WTC11 (cell line): ENCODE data around the gene HKDC1. TPM values are rescaled to one million over a fixed set of nuclear protein-coding genes. Genes with fewer than 3 reads are reported as not detected.

Experiments used
- ATAC-seq: fragments of 200-7000 bp; cut with Tn5 transposase; 2 replicates; pipeline ENCODE4 v1.10.0; 2021; ENCODE audit warnings: mild to moderate bottlenecking, moderate library complexity
- CTCF ChIA-PET: fragments of 300-600 bp; sonication (Branson Sonifier 250); formaldehyde crosslinking; loops from one replicate; lab custom pipeline; 2021; ENCODE audit warnings: antibody characterized with exemption; lab: Charles Lee
- POLR2A ChIA-PET: fragments of 350-600 bp; sonication (Branson Sonifier 250); formaldehyde crosslinking; loops from one replicate; lab custom pipeline; 2021; ENCODE audit warnings: antibody characterized with exemption; lab: Charles Lee
- DNase-seq: peaks from one replicate; pipeline ENCODE4 v3.0.0; 2021; ENCODE audit warnings: low spot score
- H3K27ac Mint-ChIP-seq: 2 replicates; pipeline ENCODE4 v1.8.0; 2021; ENCODE audit warnings: mixed read lengths
- H3K27me3 Mint-ChIP-seq: 2 replicates; pipeline ENCODE4 v1.8.0; 2021; ENCODE audit warnings: low read depth, mild to moderate bottlenecking, moderate library complexity, mixed read lengths
- H3K36me3 Mint-ChIP-seq: 2 replicates; pipeline ENCODE4 v1.8.0; 2021; ENCODE audit warnings: mixed read lengths
- H3K4me1 Mint-ChIP-seq: 2 replicates; pipeline ENCODE4 v1.8.0; 2022; ENCODE audit warnings: mixed read lengths
- H3K4me3 Mint-ChIP-seq: 2 replicates; pipeline ENCODE4 v1.8.0; 2021; ENCODE audit warnings: mild to moderate bottlenecking, moderate library complexity, mixed read lengths
- H3K9me3 Mint-ChIP-seq: 2 replicates; pipeline ENCODE4 v1.8.0; 2021; ENCODE audit warnings: mixed read lengths
- GABPB1 ChIP-seq: sonication (generic); formaldehyde crosslinking; IDR thresholded peaks from 2 replicates; pipeline ENCODE4 v1.8.1; 2023; ENCODE audit warnings: mild to moderate bottlenecking, missing genetic modification reagents
- NFATC4 ChIP-seq: fragments of 250-450 bp; sonication (Bioruptor Pico); IDR thresholded peaks from 2 replicates; pipeline ENCODE4 v1.9.0; 2021; ENCODE audit warnings: mild to moderate bottlenecking
- NR1H2 ChIP-seq: sonication (generic); formaldehyde crosslinking; IDR thresholded peaks from 2 replicates; pipeline ENCODE4 v1.9.0; 2021; ENCODE audit warnings: mild to moderate bottlenecking, moderate library complexity, missing genetic modification reagents
- TP53 ChIP-seq: sonication (generic); formaldehyde crosslinking; IDR thresholded peaks from 2 replicates; pipeline ENCODE4 v1.8.1; 2023; ENCODE audit warnings: mild to moderate bottlenecking, missing genetic modification reagents
- total RNA-seq: library from RNA; stranded (reverse); gene quantifications from 3 replicates; pipeline ENCODE4 v1.2.3, GENCODE V29; 2021
- TF ChIP-seq, protein P1 (sequence below): sonication (generic); formaldehyde crosslinking; IDR thresholded peaks from 2 replicates; pipeline ENCODE4 v1.8.0; 2023; ENCODE audit warnings: mild to moderate bottlenecking, missing genetic modification reagents
- TF ChIP-seq, protein P2 (sequence below): sonication (generic); formaldehyde crosslinking; IDR thresholded peaks from 2 replicates; pipeline ENCODE4 v1.8.0; 2022; ENCODE audit warnings: missing genetic modification reagents
- TF ChIP-seq, protein P3 (sequence below): sonication (generic); formaldehyde crosslinking; IDR thresholded peaks from 2 replicates; pipeline ENCODE4 v1.8.0; 2022; ENCODE audit warnings: mild to moderate bottlenecking, missing genetic modification reagents
- TF ChIP-seq, protein P4 (sequence below): sonication (generic); formaldehyde crosslinking; IDR thresholded peaks from 2 replicates; pipeline ENCODE4 v1.8.1; 2022; ENCODE audit warnings: mild to moderate bottlenecking, missing genetic modification reagents, moderate library complexity, borderline replicate concordance
- TF ChIP-seq, protein P5 (sequence below): fragments of 250-450 bp; sonication (Bioruptor Pico); IDR thresholded peaks from 2 replicates; pipeline ENCODE4 v1.8.0; 2021; ENCODE audit warnings: mild to moderate bottlenecking
- TF ChIP-seq, protein P6 (sequence below): fragments of 200-600 bp; IDR thresholded peaks from 2 replicates; pipeline ENCODE4 v1.8.0; 2022; ENCODE audit warnings: antibody characterized with exemption

The HKDC1 gene
- total RNA-seq, 1 experiment from 2014 or later, result 0.09 TPM

DNA sequence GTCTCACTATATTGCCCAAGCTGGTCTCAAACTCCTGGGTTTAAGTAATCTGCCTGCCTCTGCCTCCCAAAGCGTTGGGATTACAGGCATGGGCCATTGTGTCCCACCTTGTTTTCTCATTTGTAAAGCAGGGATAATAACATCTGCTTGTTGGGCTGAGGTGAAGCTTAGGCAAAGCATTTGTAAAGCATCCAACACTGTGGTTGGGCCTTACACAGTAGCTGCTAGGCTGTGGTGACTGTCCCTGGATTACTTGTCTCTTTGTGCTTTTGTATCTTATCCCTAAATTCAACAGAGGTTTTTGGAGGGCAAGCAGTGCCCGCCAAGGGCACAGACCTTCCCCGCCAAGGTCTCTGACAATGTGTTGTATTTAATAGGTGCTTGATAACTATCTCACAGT, 14.3 kb downstream of the HKDC1 start:
- ChIA-PET POLR2A (interaction anchor here (0.6 kb wide), 1 partner anchor 91 kb away, joined by 3 read pairs; no protein-coding TSS in a partner anchor), CTCF (interaction anchor here (0.8 kb wide), 1 partner anchor 78 kb away, joined by 3 read pairs; no protein-coding TSS in a partner anchor)
- Mint-ChIP-seq H3K4me1 (peaks cover 31% of the 10 kb centered on the region), H3K36me3 (no peaks in the 10 kb centered on the region), H3K27ac (no peak overlapping the region), H3K4me3 (no peak overlapping the region), H3K9me3 (no peaks in the 10 kb centered on the region), H3K27me3 (no peaks in the 10 kb centered on the region; the same call in 1 of the 2 replicates)
- TF ChIP-seq, protein P1, sequence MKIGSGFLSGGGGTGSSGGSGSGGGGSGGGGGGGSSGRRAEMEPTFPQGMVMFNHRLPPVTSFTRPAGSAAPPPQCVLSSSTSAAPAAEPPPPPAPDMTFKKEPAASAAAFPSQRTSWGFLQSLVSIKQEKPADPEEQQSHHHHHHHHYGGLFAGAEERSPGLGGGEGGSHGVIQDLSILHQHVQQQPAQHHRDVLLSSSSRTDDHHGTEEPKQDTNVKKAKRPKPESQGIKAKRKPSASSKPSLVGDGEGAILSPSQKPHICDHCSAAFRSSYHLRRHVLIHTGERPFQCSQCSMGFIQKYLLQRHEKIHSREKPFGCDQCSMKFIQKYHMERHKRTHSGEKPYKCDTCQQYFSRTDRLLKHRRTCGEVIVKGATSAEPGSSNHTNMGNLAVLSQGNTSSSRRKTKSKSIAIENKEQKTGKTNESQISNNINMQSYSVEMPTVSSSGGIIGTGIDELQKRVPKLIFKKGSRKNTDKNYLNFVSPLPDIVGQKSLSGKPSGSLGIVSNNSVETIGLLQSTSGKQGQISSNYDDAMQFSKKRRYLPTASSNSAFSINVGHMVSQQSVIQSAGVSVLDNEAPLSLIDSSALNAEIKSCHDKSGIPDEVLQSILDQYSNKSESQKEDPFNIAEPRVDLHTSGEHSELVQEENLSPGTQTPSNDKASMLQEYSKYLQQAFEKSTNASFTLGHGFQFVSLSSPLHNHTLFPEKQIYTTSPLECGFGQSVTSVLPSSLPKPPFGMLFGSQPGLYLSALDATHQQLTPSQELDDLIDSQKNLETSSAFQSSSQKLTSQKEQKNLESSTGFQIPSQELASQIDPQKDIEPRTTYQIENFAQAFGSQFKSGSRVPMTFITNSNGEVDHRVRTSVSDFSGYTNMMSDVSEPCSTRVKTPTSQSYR (CRISPR knock-in tag), result no peak
- TF ChIP-seq GABPB1 (CRISPR knock-in tag) (no peak), NFATC4 (CRISPR knock-in tag) (no peak), NR1H2 (CRISPR knock-in tag) (no peak)
- TF ChIP-seq, protein P2, sequence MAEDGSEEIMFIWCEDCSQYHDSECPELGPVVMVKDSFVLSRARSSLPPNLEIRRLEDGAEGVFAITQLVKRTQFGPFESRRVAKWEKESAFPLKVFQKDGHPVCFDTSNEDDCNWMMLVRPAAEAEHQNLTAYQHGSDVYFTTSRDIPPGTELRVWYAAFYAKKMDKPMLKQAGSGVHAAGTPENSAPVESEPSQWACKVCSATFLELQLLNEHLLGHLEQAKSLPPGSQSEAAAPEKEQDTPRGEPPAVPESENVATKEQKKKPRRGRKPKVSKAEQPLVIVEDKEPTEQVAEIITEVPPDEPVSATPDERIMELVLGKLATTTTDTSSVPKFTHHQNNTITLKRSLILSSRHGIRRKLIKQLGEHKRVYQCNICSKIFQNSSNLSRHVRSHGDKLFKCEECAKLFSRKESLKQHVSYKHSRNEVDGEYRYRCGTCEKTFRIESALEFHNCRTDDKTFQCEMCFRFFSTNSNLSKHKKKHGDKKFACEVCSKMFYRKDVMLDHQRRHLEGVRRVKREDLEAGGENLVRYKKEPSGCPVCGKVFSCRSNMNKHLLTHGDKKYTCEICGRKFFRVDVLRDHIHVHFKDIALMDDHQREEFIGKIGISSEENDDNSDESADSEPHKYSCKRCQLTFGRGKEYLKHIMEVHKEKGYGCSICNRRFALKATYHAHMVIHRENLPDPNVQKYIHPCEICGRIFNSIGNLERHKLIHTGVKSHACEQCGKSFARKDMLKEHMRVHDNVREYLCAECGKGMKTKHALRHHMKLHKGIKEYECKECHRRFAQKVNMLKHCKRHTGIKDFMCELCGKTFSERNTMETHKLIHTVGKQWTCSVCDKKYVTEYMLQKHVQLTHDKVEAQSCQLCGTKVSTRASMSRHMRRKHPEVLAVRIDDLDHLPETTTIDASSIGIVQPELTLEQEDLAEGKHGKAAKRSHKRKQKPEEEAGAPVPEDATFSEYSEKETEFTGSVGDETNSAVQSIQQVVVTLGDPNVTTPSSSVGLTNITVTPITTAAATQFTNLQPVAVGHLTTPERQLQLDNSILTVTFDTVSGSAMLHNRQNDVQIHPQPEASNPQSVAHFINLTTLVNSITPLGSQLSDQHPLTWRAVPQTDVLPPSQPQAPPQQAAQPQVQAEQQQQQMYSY, result no peak
- TF ChIP-seq, protein P3, sequence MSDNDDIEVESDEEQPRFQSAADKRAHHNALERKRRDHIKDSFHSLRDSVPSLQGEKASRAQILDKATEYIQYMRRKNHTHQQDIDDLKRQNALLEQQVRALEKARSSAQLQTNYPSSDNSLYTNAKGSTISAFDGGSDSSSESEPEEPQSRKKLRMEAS (CRISPR knock-in tag), result no peak
- TF ChIP-seq, protein P4, sequence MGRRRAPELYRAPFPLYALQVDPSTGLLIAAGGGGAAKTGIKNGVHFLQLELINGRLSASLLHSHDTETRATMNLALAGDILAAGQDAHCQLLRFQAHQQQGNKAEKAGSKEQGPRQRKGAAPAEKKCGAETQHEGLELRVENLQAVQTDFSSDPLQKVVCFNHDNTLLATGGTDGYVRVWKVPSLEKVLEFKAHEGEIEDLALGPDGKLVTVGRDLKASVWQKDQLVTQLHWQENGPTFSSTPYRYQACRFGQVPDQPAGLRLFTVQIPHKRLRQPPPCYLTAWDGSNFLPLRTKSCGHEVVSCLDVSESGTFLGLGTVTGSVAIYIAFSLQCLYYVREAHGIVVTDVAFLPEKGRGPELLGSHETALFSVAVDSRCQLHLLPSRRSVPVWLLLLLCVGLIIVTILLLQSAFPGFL (CRISPR knock-in tag), result no peak
- TF ChIP-seq, protein P5, sequence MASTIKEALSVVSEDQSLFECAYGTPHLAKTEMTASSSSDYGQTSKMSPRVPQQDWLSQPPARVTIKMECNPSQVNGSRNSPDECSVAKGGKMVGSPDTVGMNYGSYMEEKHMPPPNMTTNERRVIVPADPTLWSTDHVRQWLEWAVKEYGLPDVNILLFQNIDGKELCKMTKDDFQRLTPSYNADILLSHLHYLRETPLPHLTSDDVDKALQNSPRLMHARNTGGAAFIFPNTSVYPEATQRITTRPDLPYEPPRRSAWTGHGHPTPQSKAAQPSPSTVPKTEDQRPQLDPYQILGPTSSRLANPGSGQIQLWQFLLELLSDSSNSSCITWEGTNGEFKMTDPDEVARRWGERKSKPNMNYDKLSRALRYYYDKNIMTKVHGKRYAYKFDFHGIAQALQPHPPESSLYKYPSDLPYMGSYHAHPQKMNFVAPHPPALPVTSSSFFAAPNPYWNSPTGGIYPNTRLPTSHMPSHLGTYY (CRISPR knock-in tag), result no peak
- DNase-seq, result no peak
- no peak for ATAC-seq

DNA sequence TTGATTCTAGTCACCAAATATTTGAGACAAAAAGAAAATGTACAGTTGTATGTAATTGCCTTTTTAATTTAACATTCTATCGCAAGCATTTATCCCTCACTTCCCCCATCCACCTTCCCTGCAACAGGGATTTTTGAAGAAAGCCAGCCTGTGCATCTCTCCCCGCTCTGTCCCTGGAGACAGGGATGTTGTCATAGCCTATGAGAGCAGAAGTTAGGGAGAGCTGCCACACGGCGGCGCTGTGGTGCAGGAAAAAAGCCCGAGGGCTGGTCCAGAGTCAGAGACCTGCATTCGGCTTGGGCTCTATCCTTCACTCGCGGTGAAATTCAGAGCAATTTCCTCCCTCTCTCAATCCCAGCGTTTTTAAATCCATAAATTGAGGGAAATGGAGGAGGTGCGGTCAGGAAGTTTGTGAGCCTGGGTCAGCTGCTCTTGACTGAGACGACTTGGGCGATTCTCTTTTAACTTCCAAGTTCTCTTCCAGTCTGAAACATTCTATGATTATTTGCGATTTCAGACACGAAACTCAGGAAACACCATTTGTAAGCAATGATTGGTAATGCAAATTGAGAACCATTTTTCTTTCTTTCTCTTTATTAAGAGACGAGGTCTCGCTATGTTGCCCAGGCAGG, 17.5 kb downstream of the HKDC1 start:
- POLR2A ChIA-PET, result no interaction called here
- Mint-ChIP-seq H3K27ac (no peak overlapping the region), H3K27me3 (no peaks in the 10 kb centered on the region; the same call in 1 of the 2 replicates), H3K4me3 (no peak overlapping the region), H3K36me3 (no peaks in the 10 kb centered on the region)
- ATAC-seq, result peak; percentile 96
- peak; percentile 94 for DNase-seq
- CTCF ChIA-PET, result interaction anchor here (1.4 to 2.3 kb wide), 8 partner anchors 76 to 155 kb away, joined by 3 to 21 read pairs (median 6); no protein-coding TSS in a partner anchor
- TF ChIP-seq, protein P6, sequence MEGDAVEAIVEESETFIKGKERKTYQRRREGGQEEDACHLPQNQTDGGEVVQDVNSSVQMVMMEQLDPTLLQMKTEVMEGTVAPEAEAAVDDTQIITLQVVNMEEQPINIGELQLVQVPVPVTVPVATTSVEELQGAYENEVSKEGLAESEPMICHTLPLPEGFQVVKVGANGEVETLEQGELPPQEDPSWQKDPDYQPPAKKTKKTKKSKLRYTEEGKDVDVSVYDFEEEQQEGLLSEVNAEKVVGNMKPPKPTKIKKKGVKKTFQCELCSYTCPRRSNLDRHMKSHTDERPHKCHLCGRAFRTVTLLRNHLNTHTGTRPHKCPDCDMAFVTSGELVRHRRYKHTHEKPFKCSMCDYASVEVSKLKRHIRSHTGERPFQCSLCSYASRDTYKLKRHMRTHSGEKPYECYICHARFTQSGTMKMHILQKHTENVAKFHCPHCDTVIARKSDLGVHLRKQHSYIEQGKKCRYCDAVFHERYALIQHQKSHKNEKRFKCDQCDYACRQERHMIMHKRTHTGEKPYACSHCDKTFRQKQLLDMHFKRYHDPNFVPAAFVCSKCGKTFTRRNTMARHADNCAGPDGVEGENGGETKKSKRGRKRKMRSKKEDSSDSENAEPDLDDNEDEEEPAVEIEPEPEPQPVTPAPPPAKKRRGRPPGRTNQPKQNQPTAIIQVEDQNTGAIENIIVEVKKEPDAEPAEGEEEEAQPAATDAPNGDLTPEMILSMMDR, result peak; percentile 96
- no peak for TF ChIP-seq TP53 (CRISPR knock-in tag)
- TF ChIP-seq, all 79 proteins: peak for 1
- peaks cover 28% of the 10 kb centered on the region for H3K4me1 Mint-ChIP-seq
- no peaks in the 10 kb centered on the region for H3K9me3 Mint-ChIP-seq
